HTERT RPE-1 (cell line): ENCODE results near the gene MVP.
"Not testable (repeated sequence)": the region's sequence is repeated elsewhere in the genome, so short reads cannot be mapped to it uniquely, and the experiment has no call there.

Experiments used
- in situ Hi-C: fragments of 300-500 bp; cut with MboI; formaldehyde crosslinking; loops from 4 replicates; pipeline ENCODE4 v1.14.3; 2020; ENCODE audit warnings: low sequenced_read_pairs

MVP gene

DNA sequence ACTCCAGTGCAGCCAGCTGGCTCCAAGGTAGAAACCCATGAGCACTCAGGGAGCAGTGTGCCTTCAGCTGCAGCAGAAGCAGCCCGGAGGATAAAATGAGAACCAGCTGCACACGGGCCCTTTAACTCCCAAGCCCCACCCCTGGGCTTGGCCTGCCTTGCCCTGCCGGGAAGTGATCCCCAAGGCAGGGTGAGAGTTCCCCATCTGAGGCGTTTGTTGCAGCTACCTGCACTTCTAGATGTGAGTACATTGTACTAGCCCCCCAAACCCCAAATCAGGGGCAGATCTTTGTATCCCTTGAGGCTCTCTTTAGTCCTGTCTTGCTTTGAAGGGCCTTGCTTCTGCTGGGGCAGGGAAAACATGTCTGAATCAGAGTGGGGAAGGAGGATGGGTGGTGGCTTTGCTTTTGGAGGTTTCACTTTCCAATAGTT is at the start of gene MVP:
TSS of gene MVP (plus strand) at position 192 of the 431 bp plus-strand sequence. CDS start 10,088 bp downstream, outside the sequence.
- in situ Hi-C loops = no loop called here

DNA sequence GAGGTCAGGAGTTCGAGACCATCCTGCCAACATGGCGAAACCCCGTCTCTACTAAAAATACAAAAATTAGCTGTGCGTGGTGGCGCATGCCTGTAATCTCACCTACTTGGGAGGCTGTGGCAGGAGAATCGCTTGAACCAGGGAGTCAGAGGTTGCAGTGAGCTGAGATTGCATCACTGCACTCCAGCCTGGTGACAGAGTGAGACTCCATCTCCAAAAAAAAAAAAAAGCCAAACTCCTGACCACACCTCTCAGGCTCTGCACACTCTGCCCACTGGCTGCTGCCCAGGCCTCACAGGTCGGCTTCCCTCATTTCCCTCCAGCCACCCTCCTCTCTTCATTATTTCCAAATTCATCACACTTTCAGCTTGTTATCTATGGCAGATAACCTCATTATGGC is 47.9 kb upstream of the MVP start:
- in situ Hi-C loops = not testable (repeated sequence)

DNA sequence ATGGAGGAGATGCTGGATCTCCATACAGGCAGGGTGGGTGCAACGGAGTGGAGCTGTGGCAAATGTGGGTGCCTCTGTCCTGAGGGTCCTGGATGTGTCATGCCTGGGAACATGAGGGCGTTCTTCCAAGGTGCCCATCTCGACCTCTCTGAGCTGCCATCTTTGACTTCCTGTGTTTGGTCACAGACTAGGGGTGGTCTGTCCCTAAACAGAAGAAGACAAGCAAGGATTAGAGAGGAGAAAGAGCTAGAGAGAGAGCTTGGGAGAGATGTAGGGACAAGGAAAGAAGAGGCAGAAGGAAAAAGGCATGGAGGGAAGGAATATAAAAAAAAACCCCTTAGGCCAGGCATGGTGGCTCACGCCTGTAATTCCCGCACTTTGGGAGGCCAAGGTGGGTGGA is 45.5 kb upstream of the MVP start:
- in situ Hi-C loops = no loop called here

DNA sequence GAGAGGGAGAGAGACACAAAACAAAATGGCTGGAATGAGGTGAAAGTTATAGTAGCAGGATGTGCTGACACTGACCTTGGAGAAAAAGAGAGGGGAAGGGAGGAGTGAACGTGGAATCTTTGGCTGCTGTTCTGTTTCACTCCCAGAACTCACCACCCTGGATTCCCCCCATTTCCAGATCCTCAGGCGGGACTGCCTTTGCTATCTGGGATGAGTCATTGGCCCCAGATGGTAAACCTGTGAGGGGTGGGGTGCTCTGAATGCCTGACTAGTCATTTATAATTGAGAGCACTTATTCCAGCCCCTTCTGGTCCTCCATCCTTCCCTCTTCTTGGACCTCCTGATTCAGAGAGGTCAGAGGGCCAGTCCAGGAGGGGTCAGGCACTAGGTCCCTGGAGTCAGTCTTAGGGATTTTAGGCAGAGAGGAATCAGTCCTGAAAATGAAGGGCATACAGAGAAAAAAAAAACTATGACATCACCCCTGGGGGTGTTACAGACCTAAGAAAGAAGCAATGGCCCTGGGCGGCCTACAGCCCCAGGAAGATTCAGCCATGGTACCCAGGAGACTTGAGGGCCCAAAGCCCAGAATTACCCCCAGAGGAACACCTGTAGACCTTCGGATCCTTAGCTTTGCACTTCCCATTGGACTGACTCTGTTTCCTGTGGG is 44.4 kb upstream of the MVP start:
- in situ Hi-C loops = no loop called here

DNA sequence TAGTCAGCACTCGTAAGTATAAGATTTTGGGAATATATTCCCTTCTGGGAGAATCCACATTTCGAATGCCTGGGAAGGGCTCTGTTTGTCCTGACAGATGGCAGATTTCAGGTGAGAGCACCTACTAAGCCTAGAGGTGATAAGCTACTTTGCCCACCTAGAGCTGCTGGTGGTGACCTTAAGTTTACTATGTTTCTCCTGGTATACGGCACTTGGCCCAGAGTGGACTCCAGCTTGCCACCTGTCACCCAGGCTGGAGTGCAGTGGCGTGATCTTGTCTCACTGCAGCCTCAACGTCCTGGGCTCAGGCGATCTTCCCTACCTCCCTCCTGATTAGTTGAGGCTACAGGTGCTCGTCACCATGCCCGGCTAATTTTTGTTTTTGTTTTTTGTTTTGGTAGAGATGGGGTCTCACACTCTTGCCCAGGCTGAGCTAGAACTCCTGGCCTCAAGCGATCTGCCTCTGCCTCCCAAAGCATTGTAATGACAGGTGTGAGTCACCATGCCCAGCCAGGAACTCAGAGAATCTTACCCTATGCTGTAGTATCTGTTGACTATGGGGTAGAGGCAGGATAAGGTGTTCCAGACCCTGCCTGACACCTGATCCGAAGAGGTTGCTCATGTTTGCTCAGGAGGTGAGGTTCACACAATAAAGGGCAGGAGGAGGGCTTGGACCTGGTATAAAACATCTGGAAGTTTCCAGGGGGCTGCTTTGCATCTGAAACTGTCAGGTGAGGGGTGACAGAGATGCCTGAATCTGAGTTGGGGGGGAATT is 42.5 kb upstream of the MVP start, which contains the start of gene ZG16:
TSS of gene ZG16 (plus strand) at position 681 of the 775 bp plus-strand sequence. CDS start 1,011 bp downstream, outside the sequence.
- in situ Hi-C loops = no loop called here

DNA sequence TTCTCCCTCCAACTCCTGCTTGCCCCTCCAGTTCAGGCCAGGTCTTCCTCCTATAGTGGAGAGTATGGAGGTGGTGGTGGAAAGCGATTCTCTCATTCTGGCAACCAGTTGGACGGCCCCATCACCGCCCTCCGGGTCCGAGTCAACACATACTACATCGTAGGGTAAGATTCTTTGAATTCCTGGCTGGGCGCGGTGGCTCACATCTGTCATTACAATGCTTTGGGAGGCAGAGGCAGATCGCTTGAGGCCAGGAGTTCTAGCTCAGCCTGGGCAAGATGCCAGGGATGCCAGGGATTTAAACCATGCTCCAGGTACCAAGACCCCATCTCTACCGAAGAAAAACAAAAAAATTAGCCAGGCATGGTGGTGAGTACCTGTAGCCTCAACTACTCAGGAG is 40.8 kb upstream of the MVP start:
- in situ Hi-C loops = no loop called here

DNA sequence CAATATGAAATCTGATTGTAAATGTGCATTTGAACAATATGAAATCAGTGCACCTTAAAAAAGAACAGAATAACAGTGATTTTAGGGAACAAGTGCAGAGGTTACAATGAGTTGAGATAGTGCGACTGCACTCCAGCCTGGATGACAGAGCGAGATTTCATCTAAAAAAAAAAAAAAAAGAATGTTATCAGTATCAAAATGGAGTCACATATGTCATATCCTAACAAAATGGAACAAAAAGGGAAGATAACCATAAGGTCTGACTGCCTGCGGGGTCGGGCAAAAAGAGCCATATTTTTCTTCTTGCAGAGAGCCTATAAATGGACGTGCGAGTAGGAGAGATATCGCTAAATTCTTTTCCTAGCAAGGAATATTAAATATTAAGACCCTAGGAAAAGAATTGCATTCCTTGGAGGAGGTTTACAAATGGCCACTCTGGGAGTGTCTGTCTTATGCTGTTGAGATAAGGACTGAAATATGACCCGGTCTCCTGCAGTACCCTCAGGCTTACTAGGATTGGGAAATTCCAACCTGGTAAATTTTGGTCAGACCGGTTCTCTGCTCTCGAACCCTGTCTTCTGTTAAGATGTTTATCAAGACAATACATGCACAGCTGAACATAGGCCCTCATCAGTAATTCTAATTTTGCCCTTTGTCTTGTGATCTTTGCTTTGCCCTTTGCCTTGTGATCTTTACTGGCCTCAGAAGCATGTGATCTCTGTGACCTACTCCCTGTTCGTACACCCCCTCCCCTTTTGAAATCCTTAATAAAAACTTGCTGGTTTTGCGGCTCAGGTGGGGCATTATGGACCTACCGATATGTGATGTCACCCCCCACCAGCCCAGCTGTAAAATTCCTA is 36.9 kb upstream of the MVP start:
- in situ Hi-C loops = not testable (repeated sequence)

DNA sequence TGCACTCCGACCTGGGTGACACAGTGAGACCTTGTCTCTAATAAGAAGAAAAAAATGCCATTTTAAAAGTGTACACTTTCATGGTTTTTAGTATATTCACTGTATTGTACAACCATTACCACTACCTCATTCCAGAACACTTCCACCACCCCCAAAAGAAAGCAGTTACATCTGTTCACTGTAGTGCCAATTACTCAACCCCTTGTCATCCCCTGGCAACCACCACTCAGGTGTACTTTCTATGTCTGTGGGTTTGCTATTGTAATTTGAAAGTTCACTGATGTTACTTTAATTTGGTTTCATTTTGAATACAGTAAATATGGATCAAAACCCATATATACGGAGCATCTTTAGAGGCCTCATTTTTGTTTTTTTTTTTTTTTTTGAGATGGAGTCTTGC is 36.1 kb upstream of the MVP start:
- in situ Hi-C loops = no loop called here

DNA sequence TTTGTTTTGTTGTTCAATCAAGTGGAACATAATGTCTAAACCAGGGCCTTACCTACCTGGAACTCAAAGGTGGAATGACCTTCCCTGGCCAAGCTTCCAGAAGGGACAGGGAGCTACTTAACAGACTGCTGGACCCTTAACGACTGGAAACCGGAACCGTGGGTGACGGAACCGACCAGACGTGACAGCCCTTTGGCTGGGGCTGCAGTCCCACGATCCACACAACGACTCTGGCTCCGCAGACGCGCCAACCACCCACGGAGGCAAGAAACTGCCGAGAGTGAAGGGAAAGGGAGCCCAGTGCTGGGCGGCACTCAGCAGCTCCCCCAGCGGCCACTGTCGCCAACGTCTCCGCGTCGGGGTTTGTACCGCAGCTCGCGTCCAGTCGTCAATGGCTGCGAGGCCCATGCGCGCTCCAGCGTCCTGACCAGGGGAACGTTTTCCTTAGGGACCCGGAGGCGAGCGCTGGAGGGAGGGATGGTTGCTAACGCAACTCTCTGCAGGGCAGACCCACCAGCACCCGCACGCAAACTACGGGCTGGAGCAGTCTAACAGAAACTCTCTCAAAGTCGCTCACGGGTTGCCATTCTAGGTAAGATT is 35.3 kb upstream of the MVP start:
- in situ Hi-C loops = no loop called here

DNA sequence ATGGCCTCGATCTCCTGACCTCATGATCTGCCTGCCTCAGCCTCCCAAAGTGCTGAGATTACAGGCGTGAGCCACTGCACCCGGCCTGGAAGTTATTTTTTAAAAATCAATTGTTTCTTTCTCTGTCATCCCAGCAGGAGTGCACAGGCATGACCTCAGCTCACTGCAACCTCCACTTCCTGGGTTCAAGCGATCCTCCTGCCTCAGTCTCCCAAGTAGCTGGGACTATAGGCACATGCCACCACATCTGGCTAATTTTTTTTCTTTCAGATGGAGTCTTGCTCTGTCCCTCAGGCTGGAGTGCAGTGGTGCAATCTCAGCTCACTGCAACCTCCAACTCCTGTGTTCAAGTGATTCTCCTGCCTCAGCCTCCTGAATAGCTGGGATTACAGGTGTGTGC is 33.1 kb upstream of the MVP start:
- in situ Hi-C loops = not testable (repeated sequence)

DNA sequence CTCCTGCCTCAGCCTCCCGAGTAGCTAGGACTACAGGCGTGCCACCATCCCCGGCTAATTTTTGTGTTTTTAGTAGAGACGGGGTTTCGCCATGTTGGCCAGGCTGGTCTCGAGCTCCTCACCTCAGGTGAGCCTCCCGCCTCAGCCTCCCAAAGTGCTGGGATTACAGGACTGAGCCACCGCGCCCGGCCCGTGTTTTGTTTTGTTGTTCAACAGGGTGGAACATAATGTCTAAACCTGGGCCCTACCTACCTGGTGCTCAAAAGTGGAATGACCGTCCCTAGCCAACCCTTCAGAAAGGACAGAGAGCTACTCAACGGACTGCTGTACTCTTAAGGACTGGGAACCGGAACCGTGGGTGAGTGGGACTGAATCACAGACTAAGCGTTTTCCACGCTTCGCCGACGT is 30.5 kb upstream of the MVP start:
- in situ Hi-C loops = no loop called here

DNA sequence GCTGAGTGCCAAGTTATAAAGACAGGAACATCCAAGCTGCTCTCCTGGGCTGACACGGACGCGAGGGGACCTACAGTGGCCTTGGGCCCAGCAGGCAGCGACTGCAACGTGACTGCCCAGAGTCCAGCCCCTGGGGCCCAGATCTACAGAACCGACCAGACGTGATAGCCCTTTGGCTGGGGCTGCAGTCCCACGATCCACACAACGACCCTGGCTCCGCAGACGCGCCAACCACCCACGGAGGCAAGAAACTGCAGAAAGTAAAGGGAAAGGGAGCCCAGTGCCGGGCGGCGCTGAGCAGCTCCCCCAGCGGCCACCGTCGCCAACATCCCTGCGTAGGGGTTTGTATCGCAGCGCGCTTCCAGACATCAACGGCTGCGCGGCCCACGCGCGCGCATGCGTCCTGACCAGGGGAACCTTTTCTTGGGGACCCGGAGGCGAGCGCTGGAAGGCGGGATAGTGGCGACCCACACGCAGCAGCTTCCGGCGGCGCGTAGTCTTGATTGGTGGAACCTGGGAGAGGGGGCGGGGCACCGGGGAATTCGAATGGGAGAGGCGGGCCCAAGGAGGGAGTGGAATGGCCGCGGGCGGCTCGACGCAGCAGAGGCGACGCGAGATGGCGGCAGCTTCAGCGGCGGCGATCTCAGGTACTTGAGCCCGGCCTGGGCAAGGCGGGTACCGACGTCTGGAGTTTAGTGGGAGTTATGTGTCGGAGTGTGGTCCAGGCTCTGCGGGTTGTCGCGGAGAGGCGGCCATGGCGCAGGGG is 29.9 kb upstream of the MVP start, which contains the start of gene KIF22:
TSS of gene KIF22 (plus strand) at position 569 of the 766 bp plus-strand sequence. CDS start at position 578, 9 bp downstream.
- in situ Hi-C loops = no loop called here

DNA sequence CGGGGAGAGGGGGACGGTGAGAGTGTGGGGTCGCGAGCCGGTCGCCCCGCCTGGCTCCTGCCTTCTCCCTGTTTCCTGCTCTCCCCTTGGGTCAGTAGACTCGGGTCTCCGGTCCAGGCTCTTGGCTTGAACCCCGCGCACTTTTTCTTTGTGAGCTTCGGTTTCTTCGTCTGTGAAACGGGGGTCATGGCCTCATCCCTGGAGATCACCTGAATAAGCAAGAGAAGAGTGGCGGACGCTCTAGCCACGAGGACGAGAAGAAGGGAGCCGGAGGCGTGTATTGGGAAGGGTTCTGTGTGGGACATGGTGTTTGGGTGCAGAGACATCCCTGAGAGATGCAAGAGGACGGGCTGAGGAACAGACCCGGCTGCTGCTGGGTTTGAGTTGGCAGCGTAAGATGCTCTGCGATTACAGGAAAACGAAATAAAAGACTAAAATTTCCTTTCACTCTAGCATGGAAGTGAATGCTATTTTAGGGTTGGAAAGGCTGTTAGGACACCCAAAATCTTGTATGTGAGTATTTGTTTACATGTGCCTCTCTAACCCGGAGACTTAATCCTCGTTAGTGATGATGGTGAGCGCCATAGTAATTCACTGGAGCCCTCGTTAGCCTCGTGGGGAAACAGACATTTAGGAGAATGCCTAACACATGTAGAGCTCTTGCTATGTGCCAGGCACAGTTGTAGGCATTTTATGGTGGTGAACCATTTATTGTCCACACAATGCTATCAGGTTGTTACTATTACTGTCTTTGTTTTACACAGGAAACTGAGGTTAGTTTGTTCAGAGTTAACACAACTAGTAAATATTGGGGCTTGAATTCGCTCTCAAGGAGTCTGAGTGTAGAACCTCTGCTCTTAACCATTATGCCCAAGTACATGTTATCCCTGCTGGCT is 29.1 kb upstream of the MVP start:
- in situ Hi-C loops = no loop called here

DNA sequence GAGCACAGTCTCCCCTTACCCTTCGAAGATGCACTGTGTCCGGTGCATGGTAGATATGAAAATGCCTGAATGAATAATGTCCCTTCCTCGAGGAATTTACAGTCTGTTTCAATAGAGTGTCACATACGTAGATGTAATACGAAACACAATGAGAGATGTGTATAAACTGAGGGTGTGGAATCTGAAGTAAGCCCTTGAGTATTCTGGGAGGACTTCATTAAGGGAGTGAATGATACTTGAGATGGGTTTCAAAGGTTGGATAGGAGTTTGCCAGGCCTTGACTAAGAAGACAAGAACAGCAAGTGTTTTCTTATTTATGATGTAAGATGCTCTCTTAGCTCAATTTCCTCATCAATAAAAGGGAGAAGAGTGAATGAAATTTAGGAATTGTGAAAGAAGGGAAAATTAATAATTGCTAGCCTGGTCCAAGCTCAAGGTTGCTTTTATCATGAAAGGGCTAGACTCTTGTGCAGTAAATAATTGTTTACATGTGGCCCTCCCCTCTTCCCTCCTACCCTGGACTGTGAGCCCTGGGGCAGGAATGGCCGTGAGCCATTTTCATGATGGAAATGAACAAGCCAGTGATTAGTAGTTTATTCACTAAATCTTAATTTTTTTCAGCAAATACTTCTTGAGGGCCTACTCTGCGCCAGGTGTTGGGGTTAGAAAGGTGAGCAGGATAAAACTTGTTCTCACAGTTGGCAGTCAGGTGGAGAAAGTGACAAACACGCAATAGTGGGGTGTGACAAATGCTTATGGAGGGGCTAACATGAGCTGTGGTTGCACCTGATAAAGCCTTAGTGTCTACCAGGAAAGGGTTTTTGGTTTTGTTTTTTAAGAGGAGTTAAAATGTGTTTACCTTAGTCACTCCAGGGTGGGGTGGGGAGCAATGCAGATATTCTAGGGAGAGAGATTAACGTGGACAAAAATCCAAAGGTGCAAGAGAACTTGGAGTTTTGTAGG is 28.1 kb upstream of the MVP start:
- in situ Hi-C loops = no loop called here

DNA sequence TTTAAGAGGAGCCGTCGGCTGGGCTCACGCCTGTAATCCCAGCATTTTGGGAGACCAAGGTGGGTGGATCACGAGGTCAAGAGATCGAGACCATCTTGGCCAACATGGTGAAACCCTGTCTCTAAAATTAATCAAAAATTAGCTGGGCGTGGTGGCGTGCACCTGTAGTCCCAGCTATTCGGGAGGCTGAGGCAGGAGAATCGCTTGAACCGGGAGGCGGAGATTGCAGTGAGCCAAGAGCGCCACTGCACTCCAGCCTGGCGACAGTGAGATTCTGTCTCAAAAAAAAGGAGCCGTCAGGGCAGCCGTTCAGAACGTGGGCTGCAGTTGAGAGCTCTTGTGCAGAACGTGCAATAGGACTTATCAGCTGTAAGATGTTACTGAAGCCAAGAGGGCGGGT is 27.1 kb upstream of the MVP start:
- in situ Hi-C loops = not testable (repeated sequence)

DNA sequence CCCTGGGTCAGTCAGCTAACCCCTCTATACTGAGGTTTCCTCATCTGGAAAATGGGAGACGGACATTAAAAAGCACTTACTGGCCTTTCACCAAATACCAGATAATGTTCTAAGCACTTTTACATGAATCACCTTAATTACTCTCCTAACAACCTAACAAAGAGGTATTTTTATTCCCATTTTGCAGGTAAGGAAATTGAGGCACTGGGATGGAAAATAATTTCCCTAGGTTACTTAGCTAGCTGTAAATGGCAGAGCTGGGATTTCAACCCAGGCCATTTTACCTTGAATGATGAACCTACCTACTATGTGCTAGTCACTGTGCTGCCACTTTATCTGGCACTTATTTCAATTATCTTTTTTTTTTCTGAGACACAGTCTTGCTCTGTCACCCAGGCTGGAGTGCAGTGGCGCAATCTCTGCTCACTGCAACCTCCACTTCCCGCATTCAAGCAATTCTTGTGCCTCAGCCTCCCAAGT is 26.0 kb upstream of the MVP start:
- in situ Hi-C loops = no loop called here

DNA sequence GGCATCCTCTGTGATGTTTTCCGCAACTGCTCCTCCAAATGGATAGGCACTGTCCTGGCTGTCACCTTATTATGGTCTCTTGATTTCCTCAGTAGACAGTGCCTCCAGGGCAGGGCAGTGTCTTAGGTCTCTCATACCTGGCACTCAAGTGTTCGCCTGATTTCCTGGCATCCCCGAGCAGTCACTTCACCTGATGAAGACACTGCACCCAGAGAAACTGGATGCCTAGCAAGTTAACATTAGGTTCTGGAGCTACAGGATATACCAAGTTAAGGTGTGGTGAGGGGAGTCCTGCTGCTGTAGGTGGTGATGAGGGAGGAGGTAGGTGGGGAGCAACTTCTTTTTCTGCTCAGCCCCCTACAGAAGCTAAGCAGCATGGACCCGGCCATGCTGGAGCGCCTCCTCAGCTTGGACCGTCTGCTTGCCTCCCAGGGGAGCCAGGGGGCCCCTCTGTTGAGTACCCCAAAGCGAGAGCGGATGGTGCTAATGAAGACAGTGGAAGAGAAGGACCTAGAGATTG is 17.8 kb upstream of the MVP start:
- in situ Hi-C loops = no loop called here

DNA sequence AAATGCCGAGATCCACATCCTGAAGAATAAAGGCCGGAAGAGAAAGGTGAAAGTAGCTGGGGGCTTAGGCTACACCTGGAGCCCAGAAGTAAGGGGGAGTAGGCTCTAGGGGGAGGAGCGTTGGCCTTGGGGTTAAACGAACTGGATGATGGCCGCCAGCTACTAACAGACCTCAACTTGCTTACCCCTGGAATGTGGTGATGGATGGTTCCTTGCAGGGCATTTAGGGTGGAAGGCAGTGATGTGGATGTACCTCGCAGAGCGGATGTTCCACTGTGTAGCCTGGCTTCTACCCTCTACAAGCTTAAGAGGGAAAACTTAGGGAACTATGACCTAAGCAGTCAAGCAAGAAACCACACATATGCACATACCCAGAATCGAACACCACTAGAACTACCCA is 16.2 kb upstream of the MVP start:
- in situ Hi-C loops = no loop called here
